SK-N-SH treated with all-trans-retinoic acid at 6 μM for 48 hours (cell line): ENCODE measurements around the gene PPFIA3.

ENCODE experiments used
- ATAC-seq: fragments of 200-7000 bp; cut with Tn5 transposase; 3 replicates; pipeline ENCODE4 v1.9.1; 2020; ENCODE audit warnings: mild to moderate bottlenecking, moderate library complexity
- ARNTL ChIP-seq: fragments of 450-650 bp; formaldehyde crosslinking; IDR thresholded peaks from 2 replicates; pipeline ENCODE4 v1.5.0; 2020; ENCODE audit warnings: low read depth, mild to moderate bottlenecking, moderate library complexity, borderline replicate concordance
- BACH2 ChIP-seq: fragments of 250-450 bp; sonication (Bioruptor Pico); IDR thresholded peaks from 2 replicates; pipeline ENCODE4 v1.9.0; 2021; ENCODE audit warnings: mild to moderate bottlenecking, borderline replicate concordance
- CSDC2 ChIP-seq: fragments of 250-450 bp; sonication (Bioruptor Pico); IDR thresholded peaks from 2 replicates; pipeline ENCODE4 v1.5.0; 2020; ENCODE audit warnings: mild to moderate bottlenecking, moderate library complexity
- ESRRG ChIP-seq: fragments of 250-450 bp; sonication (Bioruptor Pico); IDR thresholded peaks from 2 replicates; pipeline ENCODE4 v1.6.1; 2021; ENCODE audit warnings: mild to moderate bottlenecking
- ISL1 ChIP-seq: fragments of 250-450 bp; sonication (Bioruptor Pico); IDR thresholded peaks from 2 replicates; pipeline ENCODE4 v2.1.2; 2022; ENCODE audit warnings: mild to moderate bottlenecking, moderate library complexity
- OSR1 ChIP-seq: fragments of 250-450 bp; sonication (Bioruptor Pico); IDR thresholded peaks from 2 replicates; pipeline ENCODE4 v1.8.0; 2022; ENCODE audit warnings: moderate library complexity, mild to moderate bottlenecking, inconsistent platforms
- POU6F1 ChIP-seq: fragments of 250-450 bp; sonication (Bioruptor Pico); IDR thresholded peaks from 2 replicates; pipeline ENCODE4 v1.8.0; 2021; ENCODE audit warnings: low read depth, mild to moderate bottlenecking, moderate library complexity, borderline replicate concordance
- PPARA ChIP-seq: fragments of 250-450 bp; sonication (Bioruptor Pico); IDR thresholded peaks from 2 replicates; pipeline ENCODE4 v1.5.0; 2020; ENCODE audit warnings: mild to moderate bottlenecking, borderline replicate concordance
- RARB ChIP-seq: fragments of 250-450 bp; sonication (Bioruptor Pico); IDR thresholded peaks from 2 replicates; pipeline ENCODE4 v1.8.0; 2021; ENCODE audit warnings: mild to moderate bottlenecking, moderate library complexity
- SNAI2 ChIP-seq: fragments of 250-450 bp; sonication (Bioruptor Pico); IDR thresholded peaks from 2 replicates; pipeline ENCODE4 v1.5.0; 2020; ENCODE audit warnings: mild to moderate bottlenecking, moderate library complexity
- TSHZ2 ChIP-seq: fragments of 250-450 bp; sonication (Bioruptor Pico); IDR thresholded peaks from 2 replicates; pipeline ENCODE4 v1.5.0; 2020; ENCODE audit warnings: mild to moderate bottlenecking, moderate library complexity
- ZC3H10 ChIP-seq: fragments of 250-450 bp; sonication (Bioruptor Pico); IDR thresholded peaks from 2 replicates; pipeline ENCODE4 v1.5.1; 2021; ENCODE audit warnings: mild to moderate bottlenecking, moderate library complexity
- ZFP3 ChIP-seq: fragments of 250-450 bp; sonication (Bioruptor Pico); IDR thresholded peaks from 2 replicates; pipeline ENCODE4 v1.5.0; 2020; ENCODE audit warnings: mild to moderate bottlenecking, moderate library complexity
- ZFP30 ChIP-seq: fragments of 450-650 bp; formaldehyde crosslinking; IDR thresholded peaks from 2 replicates; pipeline ENCODE4 v1.5.0; 2022; ENCODE audit warnings: mild to moderate bottlenecking, moderate library complexity
- ZNF565 ChIP-seq: fragments of 450-650 bp; formaldehyde crosslinking; conservative IDR thresholded peaks from 2 replicates; pipeline ENCODE4 v1.5.0; 2020; ENCODE audit warnings: low read depth, mild to moderate bottlenecking, moderate library complexity
- ZNF70 ChIP-seq: fragments of 450-650 bp; formaldehyde crosslinking; IDR thresholded peaks from 2 replicates; pipeline ENCODE4 v1.5.0; 2020; ENCODE audit warnings: mild to moderate bottlenecking, moderate library complexity
- ZNF8 ChIP-seq: fragments of 450-650 bp; formaldehyde crosslinking; IDR thresholded peaks from 2 replicates; pipeline ENCODE4 v1.5.0; 2020; ENCODE audit warnings: mild to moderate bottlenecking, moderate library complexity
- TF ChIP-seq, protein P1 (sequence below): fragments of 250-450 bp; sonication (Bioruptor Pico); IDR thresholded peaks from 2 replicates; pipeline ENCODE4 v1.5.1; 2021; ENCODE audit warnings: mild to moderate bottlenecking, moderate library complexity
- TF ChIP-seq, protein P2 (sequence below): fragments of 250-450 bp; sonication (Bioruptor Pico); IDR thresholded peaks from 2 replicates; pipeline ENCODE4 v1.8.0; 2020; ENCODE audit warnings: mild to moderate bottlenecking, moderate library complexity, borderline replicate concordance
- TF ChIP-seq, protein P3 (sequence below): fragments of 250-450 bp; sonication (Bioruptor Pico); IDR thresholded peaks from 2 replicates; pipeline ENCODE4 v1.5.1; 2020; ENCODE audit warnings: low read depth, mild to moderate bottlenecking, moderate library complexity

PPFIA3 gene

DNA sequence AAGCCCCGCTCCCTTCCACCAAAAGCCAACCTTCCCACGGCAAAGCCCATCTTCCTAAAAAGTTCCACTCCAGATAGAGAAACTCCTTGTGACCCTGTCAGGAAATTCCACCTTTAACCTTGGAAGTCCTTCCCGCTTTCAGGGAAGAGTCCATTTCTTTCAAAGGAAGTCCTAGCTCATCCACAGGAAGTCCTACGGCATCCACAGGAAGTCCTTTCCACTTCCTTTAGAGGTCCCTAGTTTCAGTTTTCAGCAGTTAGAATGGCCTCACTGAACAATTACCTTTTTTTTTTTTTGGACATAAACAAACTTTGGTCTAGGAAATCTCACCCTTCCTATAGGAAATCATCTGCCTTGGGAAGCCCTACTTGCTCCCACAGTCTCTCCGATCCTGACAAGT, 69.9 kb downstream of the PPFIA3 start:
- TF ChIP-seq PPARA (CRISPR knock-in tag) (no peak), ZFP30 (CRISPR knock-in tag) (no peak), ZNF565 (no peak), ZNF8 (CRISPR knock-in tag) (no peak), ISL1 (CRISPR knock-in tag) (no peak), CSDC2 (CRISPR knock-in tag) (no peak), RARB (CRISPR knock-in tag) (no peak), ARNTL (CRISPR knock-in tag) (no peak), TSHZ2 (CRISPR knock-in tag) (no peak), ZNF70 (CRISPR knock-in tag) (no peak), ZFP3 (CRISPR knock-in tag) (no peak), SNAI2 (no peak), ZC3H10 (CRISPR knock-in tag) (no peak), BACH2 (no peak), POU6F1 (CRISPR knock-in tag) (no peak)
- TF ChIP-seq, protein P1, sequence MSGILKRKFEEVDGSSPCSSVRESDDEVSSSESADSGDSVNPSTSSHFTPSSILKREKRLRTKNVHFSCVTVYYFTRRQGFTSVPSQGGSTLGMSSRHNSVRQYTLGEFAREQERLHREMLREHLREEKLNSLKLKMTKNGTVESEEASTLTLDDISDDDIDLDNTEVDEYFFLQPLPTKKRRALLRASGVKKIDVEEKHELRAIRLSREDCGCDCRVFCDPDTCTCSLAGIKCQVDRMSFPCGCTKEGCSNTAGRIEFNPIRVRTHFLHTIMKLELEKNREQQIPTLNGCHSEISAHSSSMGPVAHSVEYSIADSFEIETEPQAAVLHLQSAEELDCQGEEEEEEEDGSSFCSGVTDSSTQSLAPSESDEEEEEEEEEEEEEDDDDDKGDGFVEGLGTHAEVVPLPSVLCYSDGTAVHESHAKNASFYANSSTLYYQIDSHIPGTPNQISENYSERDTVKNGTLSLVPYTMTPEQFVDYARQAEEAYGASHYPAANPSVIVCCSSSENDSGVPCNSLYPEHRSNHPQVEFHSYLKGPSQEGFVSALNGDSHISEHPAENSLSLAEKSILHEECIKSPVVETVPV, result no peak
- TF ChIP-seq, protein P2, sequence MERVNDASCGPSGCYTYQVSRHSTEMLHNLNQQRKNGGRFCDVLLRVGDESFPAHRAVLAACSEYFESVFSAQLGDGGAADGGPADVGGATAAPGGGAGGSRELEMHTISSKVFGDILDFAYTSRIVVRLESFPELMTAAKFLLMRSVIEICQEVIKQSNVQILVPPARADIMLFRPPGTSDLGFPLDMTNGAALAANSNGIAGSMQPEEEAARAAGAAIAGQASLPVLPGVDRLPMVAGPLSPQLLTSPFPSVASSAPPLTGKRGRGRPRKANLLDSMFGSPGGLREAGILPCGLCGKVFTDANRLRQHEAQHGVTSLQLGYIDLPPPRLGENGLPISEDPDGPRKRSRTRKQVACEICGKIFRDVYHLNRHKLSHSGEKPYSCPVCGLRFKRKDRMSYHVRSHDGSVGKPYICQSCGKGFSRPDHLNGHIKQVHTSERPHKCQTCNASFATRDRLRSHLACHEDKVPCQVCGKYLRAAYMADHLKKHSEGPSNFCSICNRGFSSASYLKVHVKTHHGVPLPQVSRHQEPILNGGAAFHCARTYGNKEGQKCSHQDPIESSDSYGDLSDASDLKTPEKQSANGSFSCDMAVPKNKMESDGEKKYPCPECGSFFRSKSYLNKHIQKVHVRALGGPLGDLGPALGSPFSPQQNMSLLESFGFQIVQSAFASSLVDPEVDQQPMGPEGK, result no peak
- TF ChIP-seq, protein P3, sequence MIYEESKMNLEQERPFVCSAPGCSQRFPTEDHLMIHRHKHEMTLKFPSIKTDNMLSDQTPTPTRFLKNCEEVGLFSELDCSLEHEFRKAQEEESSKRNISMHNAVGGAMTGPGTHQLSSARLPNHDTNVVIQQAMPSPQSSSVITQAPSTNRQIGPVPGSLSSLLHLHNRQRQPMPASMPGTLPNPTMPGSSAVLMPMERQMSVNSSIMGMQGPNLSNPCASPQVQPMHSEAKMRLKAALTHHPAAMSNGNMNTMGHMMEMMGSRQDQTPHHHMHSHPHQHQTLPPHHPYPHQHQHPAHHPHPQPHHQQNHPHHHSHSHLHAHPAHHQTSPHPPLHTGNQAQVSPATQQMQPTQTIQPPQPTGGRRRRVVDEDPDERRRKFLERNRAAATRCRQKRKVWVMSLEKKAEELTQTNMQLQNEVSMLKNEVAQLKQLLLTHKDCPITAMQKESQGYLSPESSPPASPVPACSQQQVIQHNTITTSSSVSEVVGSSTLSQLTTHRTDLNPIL (CRISPR knock-in tag), result no peak
- TF ChIP-seq, all 23 proteins: peak for 0
- ATAC-seq, result no peak

GRCh38 chr19:49190781-49191180, 71.4 kb downstream of the PPFIA3 start:
- no peak for ATAC-seq

GRCh38 chr19:49193822-49194394, 74.6 kb downstream of the PPFIA3 start:
- no peak for TF ChIP-seq ESRRG
- no peak for TF ChIP-seq OSR1 (CRISPR knock-in tag)
- TF ChIP-seq PPARA (CRISPR knock-in tag), result no peak
- TF ChIP-seq CSDC2 (CRISPR knock-in tag), result no peak
- TF ChIP-seq, all 23 proteins: peak for 0
- ATAC-seq, result no peak

More at GRCh38 chr19:49190781-49191180, 71.4 kb downstream of the PPFIA3 start:
- TF ChIP-seq, protein P3 (CRISPR knock-in tag), result no peak
- no peak for TF ChIP-seq ISL1 (CRISPR knock-in tag)
